ENCODE results near the gene GNAL.
"Not testable (repeated sequence)": the region's sequence is repeated elsewhere in the genome, so short reads cannot be mapped to it uniquely, and the experiment has no call there.

Gene GNAL

DNA sequence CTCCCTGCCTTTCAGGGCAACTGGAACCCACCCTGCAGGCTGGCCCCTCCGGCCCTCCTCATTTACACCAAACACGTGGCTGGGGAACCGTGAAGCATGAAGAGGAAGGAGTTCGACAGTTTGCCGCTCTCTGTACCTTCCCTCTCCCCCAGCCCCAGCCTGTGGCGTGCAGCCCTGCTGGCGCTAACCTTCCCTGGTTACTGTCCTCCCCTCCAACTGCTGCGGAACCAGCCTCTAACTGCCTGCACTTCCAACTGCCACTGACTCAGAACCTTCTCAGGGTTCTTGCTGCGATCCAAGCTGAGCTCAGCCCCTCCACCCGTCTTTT is 19.2 kb upstream of the GNAL start:
- no peak for DNase-seq

DNA sequence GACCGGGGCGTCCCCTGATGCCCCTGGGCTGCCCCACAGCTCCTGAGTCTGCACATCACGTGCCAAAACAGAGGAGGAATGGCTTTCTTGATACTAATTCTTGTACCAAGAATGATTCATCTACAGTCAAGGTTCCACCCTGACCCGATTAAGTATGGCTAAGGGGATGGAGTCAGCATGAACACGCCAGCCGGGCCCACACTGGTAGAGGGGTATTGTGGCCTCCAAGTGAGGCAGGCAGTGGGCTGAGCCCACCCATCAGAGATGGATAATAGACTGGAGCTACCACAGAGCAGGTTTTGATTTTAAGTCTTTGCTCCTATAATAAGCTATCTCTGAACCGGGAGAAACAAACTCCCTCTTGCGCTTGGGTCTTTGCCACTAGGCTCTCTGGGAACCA is 17.9 kb upstream of the GNAL start:
- no peak for DNase-seq

DNA sequence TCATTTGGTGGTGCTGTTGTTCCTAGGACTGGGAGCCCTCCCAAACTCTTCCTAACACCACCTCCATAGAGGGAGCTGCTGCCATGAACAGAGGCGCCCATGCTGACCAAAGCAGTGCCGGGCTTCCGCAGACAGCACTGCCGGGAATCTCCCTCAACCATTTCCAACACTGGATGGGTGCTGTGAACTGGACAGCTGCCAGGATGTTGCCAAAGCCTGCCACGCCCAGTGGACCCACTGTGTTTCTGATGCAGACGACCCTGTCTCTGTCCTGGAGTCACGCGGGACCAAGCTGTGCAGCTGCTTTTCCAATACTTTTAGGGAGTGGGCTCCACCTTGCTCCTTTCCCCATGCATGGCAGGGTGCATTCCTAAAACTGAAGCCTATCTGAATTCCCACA is 16.9 kb upstream of the GNAL start:
- DNase-seq, result no peak

DNA sequence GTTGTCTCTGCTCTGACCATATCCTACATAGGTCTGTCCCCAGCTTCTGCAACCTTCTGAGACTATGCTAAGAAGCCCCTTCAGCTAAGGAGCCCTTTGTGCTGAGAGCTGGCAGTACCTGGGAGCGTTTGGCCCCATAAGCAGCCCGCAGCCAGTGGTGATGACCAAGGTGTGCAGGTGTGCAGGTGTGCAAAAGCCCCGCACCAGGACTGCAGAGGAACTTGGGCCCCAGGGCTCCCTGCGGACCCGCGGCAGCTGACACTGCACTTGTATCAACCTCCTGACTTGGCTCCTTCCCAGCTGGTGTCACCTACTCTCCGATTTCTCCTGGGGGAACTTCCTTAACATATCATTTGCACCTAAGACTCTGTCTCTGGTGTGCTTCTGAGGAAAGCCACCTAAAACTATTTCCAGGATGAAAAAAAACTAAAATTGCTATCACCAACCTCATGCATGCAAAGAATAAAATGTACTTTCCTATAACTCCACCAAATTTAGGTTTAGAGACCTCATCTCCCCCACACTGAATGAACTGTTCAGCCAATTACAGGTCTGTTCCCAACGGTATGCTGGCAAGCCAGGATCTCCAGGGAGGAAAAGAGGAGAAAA is 16.1 kb upstream of the GNAL start:
- no peak for DNase-seq

DNA sequence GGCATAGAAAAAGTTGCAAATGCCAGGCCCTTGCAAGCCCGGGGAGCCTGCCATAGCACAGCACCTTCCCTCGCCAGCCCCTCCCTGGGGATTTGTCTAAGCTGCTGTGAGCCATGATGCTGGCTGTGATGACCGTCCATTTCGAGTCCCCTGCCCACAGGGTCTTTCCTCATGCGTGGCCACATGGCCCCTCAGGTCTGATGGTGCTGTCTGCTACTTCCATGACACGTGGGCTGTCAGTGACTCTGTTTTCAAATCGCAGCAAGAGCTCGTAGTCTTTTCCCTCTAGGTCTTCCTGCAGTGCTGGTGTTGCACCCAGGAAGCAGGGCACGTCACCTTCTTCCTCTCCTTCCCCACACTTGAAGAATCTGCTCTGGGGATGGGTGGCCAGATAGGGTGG is 15.5 kb upstream of the GNAL start:
- no peak for DNase-seq

DNA sequence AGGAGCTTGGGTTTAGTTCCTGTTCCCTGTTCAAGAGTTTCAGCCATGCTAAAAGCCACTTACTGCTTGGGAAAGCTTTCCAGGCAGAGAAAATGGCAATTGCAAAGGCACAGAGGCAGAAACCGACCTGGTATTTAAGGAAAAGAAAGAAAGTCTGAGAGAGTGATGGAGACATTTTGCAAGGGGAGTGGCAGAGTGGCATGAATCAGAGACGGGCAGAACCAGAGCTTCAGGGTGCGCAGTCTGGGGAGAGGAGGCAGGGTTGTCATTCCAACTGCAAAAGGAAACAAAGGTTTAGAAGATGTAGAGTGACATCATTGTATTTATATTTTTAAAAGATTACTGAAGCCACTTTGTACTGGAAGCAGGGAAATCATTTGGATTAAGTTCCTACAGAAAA is 14.9 kb upstream of the GNAL start:
- DNase-seq, result no peak

DNA sequence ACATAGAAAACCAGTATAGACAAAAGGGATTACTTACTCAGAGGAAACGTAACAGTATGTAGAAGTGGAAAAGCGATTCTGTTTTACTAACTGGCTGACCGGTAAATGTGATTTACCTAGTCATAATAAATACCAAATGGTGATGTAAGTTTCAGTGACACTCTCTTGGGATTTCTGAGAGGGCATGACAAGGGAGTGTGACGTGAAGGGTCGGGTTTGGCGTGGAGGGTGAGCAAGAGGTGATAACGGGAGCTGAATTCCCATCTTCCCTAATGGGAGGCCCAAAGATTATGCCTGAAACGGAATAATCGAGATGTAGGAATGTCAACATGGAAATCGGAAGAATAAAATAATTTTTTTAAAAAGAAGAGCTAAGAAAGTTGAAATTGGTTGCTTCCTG is 12.7 kb upstream of the GNAL start:
- no peak for DNase-seq

DNA sequence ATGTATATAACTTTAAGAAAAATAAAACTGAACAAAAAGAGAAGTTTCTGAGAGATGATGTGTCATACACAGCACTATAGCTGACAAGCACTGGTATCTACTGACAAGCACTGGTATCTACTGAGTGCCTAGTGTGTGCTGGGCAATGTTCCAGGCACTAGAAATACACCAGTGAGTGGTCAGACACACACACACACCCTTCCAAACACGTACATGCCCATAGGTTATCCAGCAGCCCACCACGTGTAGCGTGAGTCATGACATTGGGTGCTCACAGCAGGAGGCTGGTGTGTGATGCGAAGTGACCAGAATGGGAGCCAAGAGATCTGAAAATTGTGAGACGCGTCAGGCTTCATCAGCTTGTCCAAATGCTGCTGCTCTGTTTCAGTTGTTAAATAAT is 12.2 kb upstream of the GNAL start:
- DNase-seq, result no peak

DNA sequence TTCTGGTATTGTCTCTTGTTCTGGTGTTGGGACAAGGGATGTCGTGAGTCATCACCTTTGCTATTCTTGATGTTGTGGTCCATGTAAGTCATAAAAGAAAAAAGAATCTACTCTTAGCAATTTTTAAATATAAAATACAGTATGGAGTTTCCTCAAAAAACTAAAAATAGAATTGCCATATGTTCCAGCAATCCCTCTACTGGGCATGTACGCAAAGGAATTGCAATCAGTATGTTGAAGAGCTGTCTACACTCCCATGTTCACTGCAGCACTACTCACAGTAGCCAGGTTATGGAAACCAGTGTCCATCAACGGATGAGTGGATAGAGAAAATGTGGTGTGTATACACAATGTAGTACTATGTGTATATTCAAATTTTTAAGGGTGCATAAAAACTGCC is 10.9 kb upstream of the GNAL start:
- DNase-seq, result no peak

DNA sequence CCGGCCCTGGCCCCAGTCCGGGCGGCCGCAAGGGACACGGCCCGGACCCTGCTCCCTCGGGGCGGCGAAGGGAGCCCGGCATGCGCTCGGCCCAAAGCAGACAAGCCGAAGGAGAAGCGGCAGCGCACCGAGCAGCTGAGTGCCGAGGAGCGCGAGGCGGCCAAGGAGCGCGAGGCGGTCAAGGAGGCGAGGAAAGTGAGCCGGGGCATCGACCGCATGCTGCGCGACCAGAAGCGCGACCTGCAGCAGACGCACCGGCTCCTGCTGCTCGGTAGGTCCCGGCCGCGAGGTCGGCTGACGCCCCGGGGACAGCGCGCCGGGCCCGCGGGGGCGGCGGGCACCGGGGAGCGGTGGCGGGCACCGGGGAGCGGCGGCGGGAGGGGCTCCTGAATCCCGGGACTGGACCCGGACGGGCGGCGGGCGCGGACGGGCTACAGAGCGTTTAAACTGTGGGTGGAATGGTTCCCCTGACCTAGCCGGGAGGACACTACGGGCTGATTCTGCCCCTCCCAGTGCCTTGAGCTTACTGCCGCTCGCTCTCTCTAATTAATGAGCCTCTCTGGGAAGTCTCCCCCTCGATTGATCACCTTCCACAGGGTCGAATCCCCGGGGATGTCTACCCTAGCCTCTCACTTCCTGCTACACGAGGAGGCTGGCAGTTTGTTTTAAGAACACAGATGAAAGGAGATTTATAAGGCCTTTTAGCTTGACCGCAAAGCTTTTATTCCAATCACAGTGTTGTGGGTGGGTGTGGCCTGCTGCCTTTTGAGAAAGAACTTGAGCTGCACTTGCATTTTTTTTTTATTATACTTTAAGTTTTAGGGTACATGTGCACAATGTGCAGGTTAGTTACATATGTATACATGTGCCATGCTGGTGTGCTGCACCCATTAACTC is 853 bp downstream of the GNAL start:
- DNase-seq, result no peak

DNA sequence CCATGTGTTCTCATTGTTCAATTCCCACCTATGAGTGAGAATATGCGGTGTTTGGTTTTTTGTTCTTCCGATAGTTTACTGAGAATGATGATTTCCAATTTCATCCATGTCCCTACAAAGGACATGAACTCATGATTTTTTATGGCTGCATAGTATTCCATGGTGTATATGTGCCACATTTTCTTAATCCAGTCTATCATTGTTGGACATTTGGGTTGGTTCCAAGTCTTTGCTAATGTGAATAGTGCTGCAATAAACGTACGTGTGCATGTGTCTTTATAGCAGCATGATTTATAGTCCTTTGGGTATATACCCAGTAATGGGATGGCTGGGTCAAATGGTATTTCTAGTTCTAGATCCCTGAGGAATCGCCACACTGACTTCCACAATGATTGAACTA is 1.6 kb downstream of the GNAL start:
- DNase-seq, result not testable (repeated sequence)

DNA sequence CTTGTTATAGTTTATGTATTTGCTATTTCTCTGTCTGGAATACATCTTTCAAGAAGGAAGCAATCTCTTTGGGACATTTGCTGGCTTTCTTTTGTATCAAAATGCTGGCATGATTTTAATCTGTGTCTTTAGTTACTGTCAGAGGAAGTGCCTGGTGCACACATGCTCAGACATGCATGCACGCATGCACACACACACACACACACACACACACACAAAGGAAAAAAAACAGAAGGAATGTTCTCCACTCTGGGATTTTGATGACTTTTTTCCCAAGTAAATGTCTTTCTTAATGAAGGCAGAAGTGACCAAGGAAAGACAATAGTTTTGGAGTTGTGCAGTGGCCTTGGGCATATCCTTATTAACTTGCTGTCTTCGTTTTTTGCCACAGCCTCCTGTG is 6.7 kb downstream of the GNAL start:
- DNase-seq, result no peak

DNA sequence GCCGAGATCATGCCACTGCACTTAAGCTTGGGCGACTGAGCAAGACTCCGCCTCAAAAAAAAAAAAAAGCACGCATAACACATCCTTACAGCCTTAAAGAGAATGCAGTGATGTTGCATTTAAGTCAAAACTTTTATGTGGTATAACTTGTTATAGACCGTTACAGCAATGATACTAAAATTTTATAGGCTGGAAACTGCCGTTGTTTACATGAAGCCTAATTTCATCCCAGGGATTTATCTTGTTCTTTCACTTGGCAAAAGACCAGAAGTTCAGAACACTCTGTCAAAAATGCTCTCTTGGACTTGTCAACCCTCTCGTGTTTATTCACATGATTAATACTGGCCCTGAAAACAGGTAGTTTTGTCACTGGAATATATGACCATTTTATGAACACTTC is 7.4 kb downstream of the GNAL start:
- DNase-seq, result no peak

DNA sequence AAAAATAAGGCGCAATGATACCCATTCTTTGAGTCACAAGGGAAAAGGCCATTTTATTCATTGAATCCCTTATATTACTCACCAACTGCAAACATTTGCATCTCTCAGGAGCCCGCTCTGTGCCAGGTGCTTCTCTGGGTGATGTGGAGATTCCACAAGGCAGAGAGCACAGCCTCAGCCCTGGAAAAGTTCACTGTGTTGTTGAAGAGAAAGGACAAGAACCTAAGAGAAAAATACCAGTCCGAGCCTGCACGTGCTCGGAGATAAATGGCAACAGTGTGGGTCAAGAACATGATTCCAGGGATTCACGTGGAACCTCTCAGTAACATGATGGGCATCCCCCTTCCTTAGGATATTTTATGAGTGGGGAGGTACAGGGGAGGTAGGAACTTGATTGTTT is 11.8 kb downstream of the GNAL start:
- no peak for DNase-seq

DNA sequence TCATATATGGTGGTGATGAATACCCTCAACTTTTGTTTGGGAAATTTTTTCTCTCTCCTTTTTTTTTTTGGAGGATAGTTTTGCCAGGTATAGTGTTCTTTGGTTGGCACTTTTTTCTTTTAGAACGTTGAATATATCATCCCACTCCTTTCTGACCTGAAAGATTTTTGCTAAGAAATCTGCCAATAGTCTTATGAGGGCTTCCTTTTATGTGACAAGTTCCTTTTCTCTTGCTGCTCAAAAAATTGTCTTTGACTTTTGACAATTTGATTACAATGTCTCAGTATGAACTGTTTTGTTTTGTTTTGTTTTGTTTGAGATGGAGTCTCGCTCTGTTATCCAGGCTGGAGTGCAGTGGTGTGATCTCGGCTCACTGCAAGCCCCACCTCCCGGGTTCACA is 21.5 kb downstream of the GNAL start:
- no peak for DNase-seq

DNA sequence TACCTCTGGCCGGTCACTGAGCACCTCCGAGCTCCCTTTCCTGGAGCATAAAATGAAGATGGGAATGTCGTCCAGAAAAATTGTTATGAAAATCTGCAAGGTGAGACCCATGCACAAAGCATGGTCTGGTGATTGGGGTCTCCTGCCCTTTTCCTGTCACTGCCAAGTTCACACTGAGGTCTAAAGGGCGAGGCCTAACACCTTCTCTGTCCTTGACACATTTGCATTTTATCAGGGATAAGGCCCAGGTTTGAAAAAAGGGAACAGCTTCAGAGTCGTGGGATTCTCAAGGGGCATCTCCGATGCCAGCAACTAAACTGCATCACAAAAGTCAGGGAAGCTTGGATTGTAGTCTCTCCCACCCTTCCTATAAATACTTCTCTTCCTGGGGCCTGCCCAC is 24.7 kb downstream of the GNAL start:
- no peak for DNase-seq

DNA sequence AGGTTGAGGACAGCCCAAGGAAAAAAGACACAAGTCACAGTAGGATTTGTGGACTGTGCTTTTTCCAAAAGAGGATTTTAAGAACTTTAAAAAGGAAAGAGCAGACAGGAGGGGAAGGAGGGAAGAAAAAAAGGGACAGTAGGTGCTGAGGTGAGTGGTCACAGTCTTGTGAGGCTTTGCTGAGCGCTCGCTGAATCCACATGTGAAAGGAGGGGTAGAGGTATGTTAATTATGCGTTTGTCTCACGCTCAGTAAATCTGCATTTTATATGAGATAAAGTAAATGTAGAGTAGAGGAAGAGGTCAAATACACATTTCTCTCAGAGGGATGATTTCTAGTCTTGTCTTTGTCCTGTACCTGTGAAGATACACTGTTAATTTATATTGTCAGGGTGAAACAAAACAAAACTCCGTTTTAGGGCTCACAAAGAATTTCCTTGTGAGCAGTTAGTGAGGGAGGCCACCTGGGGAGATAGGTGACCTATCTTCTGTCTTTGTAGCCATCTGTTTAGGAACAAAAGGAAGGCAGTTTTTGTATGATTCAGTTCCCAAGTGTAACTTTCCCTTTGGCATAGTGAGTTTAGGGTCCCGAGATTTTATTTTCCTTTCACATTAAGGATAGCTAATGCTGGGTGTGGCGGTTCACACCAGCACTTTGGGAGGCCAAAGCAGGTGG is 25.3 kb downstream of the GNAL start:
- DNase-seq, result no peak

DNA sequence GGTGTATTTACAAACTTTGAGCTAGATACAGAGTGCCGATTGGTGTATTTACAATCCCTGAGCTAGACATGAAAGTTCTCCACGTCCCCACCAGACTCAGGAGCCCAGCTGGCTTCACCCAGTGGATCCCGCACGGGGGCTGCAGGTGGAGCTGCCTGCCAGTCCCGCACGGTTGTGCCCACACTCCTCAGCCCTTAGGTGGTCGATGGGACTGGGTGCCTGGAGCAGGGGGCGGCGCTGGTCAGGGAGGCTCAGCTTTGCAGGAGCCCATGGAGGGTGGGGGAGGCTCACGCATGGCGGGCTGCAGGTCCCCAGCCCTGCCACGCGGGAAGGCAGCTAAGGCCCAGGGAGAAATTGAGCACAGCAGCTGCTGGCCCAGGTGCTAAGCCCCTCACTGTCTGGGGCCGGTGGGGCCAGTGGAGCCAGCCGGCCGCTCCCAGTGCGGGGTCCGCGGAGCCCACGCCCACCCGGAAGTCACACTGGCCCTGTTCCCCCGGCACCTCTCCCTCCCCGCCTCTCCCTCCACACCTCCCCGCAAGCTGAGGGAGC is 27.8 kb downstream of the GNAL start:
- not testable (repeated sequence) for DNase-seq

DNA sequence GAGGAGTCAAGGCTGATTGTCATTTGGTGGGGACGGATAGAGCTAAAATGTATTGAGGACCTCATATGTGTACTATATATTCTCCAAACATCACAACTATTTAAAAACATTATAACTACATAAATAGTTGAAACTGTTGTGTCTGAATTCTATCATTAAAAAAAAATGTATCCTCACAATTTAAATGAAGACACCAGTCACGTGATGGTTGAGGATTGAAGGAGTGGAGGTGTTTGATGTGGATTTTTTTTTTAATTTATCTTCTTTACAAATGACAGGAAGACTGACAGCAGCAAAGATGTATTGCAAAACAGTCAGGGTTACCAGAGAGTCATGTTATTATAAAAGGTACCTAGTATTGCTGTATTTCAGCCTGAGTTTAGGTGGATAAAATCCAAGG is 30.0 kb downstream of the GNAL start:
- DNase-seq, result no peak

DNA sequence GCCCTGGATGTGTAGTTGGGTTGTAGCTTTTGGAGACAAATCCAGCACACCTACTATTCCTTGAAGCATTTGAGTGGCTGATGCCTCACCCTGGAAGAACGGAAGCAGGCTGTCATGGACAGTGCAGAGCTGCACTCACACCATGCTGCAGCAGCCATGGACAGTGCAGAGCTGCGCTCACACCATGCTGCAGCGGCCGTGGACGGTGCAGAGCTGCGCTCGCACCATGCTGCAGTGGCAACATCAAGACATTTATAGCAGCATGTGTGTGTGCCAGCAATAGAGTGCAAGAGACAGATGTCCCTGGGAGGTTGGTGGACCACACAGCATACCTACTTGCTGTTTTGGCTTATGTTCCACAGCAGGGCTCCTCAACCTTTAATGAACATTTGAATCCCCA is 30.6 kb downstream of the GNAL start:
- no peak for DNase-seq

DNA sequence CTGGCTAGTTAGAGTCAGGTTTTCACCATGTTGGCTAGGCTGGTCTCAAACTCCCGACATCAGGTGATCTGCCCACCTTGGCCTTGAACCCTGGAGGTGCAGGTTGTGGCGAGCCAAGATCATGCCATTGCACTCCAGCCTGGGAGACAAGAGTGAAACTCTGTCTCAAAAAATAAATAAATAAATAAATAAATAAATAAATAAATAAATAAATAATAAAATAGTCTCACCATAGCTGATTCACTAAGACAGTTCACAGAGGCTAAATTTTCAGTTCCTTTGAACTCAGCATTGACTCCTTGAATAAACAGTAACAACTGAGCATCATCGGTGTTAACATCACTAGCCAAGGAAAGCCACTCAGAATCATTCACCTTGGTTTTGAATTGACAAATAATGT is 32.7 kb downstream of the GNAL start:
- no peak for DNase-seq

DNA sequence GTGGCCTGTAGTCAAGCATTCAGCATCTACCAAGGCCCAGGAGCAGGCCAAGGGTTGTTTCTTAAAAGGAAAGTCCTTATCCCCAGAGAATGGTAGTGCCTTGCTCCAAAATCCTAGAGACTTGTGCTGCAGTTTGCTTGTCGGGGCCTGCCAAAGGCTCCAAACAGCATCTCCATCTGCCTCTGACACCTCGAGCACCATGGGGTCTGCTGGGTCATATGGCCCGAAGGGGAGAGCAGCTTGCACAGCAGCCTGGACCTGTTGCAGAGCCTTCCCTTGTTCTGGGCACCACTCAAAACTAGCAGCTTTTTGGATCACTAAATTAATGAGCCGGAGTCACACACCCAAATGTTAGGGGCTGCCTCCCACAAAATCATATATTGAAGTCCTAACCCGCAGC is 35.7 kb downstream of the GNAL start:
- no peak for DNase-seq

DNA sequence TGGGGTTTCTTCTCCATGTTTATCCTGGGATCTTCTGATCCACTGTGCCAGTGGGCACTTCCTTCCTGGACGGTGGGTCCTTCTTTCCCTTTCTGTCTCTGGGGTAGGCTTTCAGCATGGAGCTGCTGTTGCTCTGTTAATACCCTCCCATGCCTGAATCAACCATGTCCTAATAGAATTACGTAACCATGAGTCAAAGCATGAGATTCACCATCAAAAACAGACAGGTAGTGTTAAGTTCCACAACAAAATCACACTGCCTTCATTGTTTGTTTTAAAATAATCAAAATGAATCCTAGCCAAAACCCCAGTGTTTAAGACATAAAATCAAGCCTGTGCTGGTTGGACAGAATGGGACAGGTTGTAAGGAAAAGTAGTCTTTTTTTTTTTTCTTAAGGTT is 37.5 kb downstream of the GNAL start:
- no peak for DNase-seq

DNA sequence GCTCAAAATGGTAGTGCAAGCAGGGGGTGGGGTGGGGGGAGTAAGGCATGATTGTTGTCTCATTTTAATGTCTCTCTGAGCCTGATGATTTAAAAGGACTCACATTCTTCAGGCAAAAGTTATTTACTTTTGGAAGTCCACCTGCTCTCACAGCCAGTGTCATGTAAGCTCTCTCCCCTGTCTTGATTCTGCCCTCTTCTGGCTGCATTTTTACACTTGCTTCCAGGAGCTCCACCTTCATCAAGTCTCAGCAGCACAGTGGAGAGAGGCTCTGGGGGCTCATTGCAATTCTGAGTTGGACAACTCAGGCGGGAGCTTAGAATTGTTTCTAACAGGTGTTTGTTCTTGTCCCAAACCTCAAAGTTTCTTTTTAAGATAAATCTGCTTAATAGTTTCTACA is 39.2 kb downstream of the GNAL start:
- no peak for DNase-seq

All from NCI-H2107 (cell line).